HepG2 (cell line): ENCODE data around the gene PC. TPM values are rescaled to one million over a fixed set of nuclear protein-coding genes. Genes with fewer than 3 reads are reported as not detected.
A peak's percentile ranks its signal among the peaks of the same experiment; 100 is the strongest.

Experiments
- BORCS8-MEF2B ChIP-seq: sonication (generic); formaldehyde crosslinking; IDR thresholded peaks from 2 replicates; pipeline ENCODE4 v1.8.0; 2022; ENCODE audit warnings: mild to moderate bottlenecking, missing genetic modification reagents
- FOXK1 ChIP-seq: sonication (generic); formaldehyde crosslinking; IDR thresholded peaks from 2 replicates; pipeline ENCODE4 v1.4.0; 2020; ENCODE audit warnings: low read depth, missing genetic modification reagents, borderline replicate concordance
- FOXP1 ChIP-seq, 2 experiments: fragments of 450-650 bp in 1 of 2; IDR thresholded peaks; 2 replicates each; pipeline ENCODE4 v1.6.1; 2017 to 2018; ENCODE audit warnings: antibody characterized with exemption in 1 of 2
- ISL2 ChIP-seq: sonication (generic); formaldehyde crosslinking; IDR thresholded peaks from 2 replicates; pipeline ENCODE4 v1.5.0; 2020; ENCODE audit warnings: missing genetic modification reagents
- KDM6A ChIP-seq: IDR thresholded peaks from 2 replicates; pipeline ENCODE4 v1.6.1; 2016; ENCODE audit warnings: low read depth
- LCORL ChIP-seq, 2 experiments: fragments of 450-650 bp in 1 of 2; sonication (generic) in 1 of 2; formaldehyde crosslinking in 1 of 2; IDR thresholded peaks; 2 replicates each; pipeline versions ENCODE4 v1.5.0 to v1.6.1; 2017 to 2020; ENCODE audit warnings: antibody characterized with exemption in 1 of 2, missing genetic modification reagents in 1 of 2
- NCOA5 ChIP-seq: sonication (generic); formaldehyde crosslinking; IDR thresholded peaks from 2 replicates; pipeline ENCODE4 v1.4.0; 2020; ENCODE audit warnings: missing genetic modification reagents
- NFE2L1 ChIP-seq: sonication (generic); formaldehyde crosslinking; IDR thresholded peaks from 2 replicates; pipeline ENCODE4 v1.4.0; 2020; ENCODE audit warnings: missing genetic modification reagents, mild to moderate bottlenecking, borderline replicate concordance
- SCMH1 ChIP-seq: sonication (generic); formaldehyde crosslinking; IDR thresholded peaks from 2 replicates; pipeline ENCODE4 v1.9.0; 2021; ENCODE audit warnings: missing genetic modification reagents, mild to moderate bottlenecking, borderline replicate concordance
- TOE1 ChIP-seq: sonication (generic); formaldehyde crosslinking; IDR thresholded peaks from 2 replicates; pipeline ENCODE4 v1.4.0; 2020; ENCODE audit warnings: mild to moderate bottlenecking, missing genetic modification reagents
- ZC3H4 ChIP-seq: sonication (generic); formaldehyde crosslinking; IDR thresholded peaks from 2 replicates; pipeline ENCODE4 v1.4.0; 2020; ENCODE audit warnings: missing genetic modification reagents, borderline replicate concordance
- ZNF263 ChIP-seq: sonication (generic); formaldehyde crosslinking; IDR thresholded peaks from 2 replicates; pipeline ENCODE4 v1.4.0; 2020; ENCODE audit warnings: missing genetic modification reagents
- ZNF264 ChIP-seq: sonication (generic); formaldehyde crosslinking; IDR thresholded peaks from 2 replicates; pipeline ENCODE4 v1.4.0; 2020; ENCODE audit warnings: missing genetic modification reagents
- ZNF326 ChIP-seq: sonication (generic); formaldehyde crosslinking; IDR thresholded peaks from 2 replicates; pipeline ENCODE4 v1.4.0; 2020; ENCODE audit warnings: missing genetic modification reagents, borderline replicate concordance
- ZNF749 ChIP-seq: sonication (generic); formaldehyde crosslinking; IDR thresholded peaks from 2 replicates; pipeline ENCODE4 v1.8.0; 2022; ENCODE audit warnings: mild to moderate bottlenecking, missing genetic modification reagents, moderate library complexity, borderline replicate concordance
- ZNF850 ChIP-seq: sonication (generic); formaldehyde crosslinking; conservative IDR thresholded peaks from 2 replicates; pipeline ENCODE4 v1.9.0; 2021; ENCODE audit warnings: mild to moderate bottlenecking, missing genetic modification reagents
- polyA plus RNA-seq, 8 experiments: library from polyadenylated mRNA; depleted of rRNA in 3 of 8; stranded (reverse) in 7 of 8; unstranded in 1 of 8; fragments of >200 nt; fragmentation: Illumina TruSeq in 4 of 8; extraction: Trizol in 4 of 8; gene quantifications; 2 replicates each; pipeline versions ENCODE4 v1.2.1 to v1.2.3, GENCODE V29; 2011 to 2016; ENCODE audit warnings: low read depth in 4 of 8, missing spikeins in 1 of 8, mixed read lengths in 1 of 8; ENCODE audit not compliant: insufficient read depth in 1 of 8
- total RNA-seq, 5 experiments: library from RNA; depleted of rRNA; stranded (reverse); fragments of >200 nt; fragmentation: Illumina TruSeq; extraction: Trizol; gene quantifications; 2 replicates each; pipeline ENCODE4 v1.2.3, GENCODE V29; 2016; ENCODE audit warnings: low read depth in 1 of 5
- TF ChIP-seq, protein P1 (sequence below): sonication (generic); formaldehyde crosslinking; IDR thresholded peaks from 2 replicates; pipeline ENCODE4 v1.5.0; 2020; ENCODE audit warnings: missing genetic modification reagents, mild to moderate bottlenecking, borderline replicate concordance
- TF ChIP-seq, protein P2 (sequence below): sonication (generic); formaldehyde crosslinking; IDR thresholded peaks from 2 replicates; pipeline ENCODE4 v1.5.1; 2020; ENCODE audit warnings: mild to moderate bottlenecking, missing genetic modification reagents, moderate library complexity
- TF ChIP-seq, protein P3 (sequence below): sonication (generic); formaldehyde crosslinking; IDR thresholded peaks from 2 replicates; pipeline ENCODE4 v1.4.0; 2020; ENCODE audit warnings: mild to moderate bottlenecking, missing genetic modification reagents, borderline replicate concordance
- TF ChIP-seq, protein P4 (sequence below): sonication (generic); formaldehyde crosslinking; IDR thresholded peaks from 2 replicates; pipeline ENCODE4 v1.4.0; 2020; ENCODE audit warnings: missing genetic modification reagents

The PC gene
- total and polyA plus RNA-seq, 2 of the 13 experiments (the other 11 are each of a cell fraction or from before 2014, with no cell fraction given) = 29.0 to 39.0 TPM

DNA sequence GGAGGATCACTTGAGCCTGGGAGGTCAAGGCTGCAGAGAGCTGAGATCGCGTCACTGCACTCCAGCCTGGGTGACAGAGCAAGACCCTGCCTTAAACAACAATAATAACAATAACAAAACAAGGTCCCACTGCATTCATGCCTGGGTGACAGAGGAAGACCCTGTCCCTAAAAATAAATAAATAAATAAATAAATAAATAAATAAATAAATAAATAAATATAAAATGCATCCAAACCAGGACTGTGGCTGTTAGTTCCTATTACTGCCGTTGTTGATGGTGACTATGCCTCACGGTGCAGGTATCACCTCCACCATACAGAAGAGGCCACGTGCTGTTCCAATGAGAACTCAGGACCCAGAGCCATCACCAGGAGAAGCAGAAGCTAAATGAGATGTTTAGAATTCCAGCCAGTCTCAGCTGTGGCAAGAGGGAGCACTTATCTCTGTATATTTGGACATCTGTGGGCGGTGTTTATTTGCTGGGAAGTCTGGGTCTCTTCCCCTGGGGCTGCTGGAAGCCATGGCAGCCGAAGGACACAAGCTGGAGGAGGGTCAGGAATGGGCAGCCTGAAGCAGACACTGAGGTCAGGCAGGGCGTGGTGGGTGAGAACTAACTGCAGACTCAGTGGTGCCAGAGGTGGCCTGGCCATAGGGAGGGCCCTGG is 38.6 kb upstream of the PC start (continued):
- TF ChIP-seq ZNF850 (CRISPR knock-in tag) (no peak), NFE2L1 (CRISPR knock-in tag) (no peak), KDM6A (CRISPR knock-in tag) (no peak), ZNF326 (no peak), ZC3H4 (CRISPR knock-in tag) (no peak), LCORL (IDR thresholded peaks at IDR 0.05) (no peak), LCORL (CRISPR knock-in tag; IDR thresholded peaks at IDR 0.05) (0 out of 2 replicates have a peak, but pooled peaks have one; percentile 46), BORCS8-MEF2B (no peak), FOXP1 (IDR thresholded peaks at IDR 0.05) (no peak), FOXP1 (CRISPR knock-in tag; IDR thresholded peaks at IDR 0.05) (peak; percentile 49; the same call in 1 of the 2 replicates), ZNF749 (CRISPR knock-in tag) (no peak), TOE1 (CRISPR knock-in tag) (no peak), ZNF264 (no peak), FOXK1 (CRISPR knock-in tag) (0 out of 2 replicates have a peak, but pooled peaks have one; percentile 31), SCMH1 (no peak), NCOA5 (no peak), ZNF263 (peak; percentile 94), ISL2 (peak; percentile 59)
- TF ChIP-seq, protein P1, sequence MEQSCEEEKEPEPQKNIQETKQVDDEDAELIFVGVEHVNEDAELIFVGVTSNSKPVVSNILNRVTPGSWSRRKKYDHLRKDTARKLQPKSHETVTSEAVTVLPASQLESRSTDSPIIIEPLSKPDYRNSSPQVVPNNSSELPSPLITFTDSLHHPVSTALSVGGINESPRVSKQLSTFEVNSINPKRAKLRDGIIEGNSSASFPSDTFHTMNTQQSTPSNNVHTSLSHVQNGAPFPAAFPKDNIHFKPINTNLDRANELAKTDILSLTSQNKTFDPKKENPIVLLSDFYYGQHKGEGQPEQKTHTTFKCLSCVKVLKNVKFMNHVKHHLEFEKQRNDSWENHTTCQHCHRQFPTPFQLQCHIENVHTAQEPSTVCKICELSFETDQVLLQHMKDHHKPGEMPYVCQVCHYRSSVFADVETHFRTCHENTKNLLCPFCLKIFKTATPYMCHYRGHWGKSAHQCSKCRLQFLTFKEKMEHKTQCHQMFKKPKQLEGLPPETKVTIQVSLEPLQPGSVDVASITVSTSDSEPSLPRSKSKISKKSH (CRISPR knock-in tag) = no peak
- TF ChIP-seq, protein P2, sequence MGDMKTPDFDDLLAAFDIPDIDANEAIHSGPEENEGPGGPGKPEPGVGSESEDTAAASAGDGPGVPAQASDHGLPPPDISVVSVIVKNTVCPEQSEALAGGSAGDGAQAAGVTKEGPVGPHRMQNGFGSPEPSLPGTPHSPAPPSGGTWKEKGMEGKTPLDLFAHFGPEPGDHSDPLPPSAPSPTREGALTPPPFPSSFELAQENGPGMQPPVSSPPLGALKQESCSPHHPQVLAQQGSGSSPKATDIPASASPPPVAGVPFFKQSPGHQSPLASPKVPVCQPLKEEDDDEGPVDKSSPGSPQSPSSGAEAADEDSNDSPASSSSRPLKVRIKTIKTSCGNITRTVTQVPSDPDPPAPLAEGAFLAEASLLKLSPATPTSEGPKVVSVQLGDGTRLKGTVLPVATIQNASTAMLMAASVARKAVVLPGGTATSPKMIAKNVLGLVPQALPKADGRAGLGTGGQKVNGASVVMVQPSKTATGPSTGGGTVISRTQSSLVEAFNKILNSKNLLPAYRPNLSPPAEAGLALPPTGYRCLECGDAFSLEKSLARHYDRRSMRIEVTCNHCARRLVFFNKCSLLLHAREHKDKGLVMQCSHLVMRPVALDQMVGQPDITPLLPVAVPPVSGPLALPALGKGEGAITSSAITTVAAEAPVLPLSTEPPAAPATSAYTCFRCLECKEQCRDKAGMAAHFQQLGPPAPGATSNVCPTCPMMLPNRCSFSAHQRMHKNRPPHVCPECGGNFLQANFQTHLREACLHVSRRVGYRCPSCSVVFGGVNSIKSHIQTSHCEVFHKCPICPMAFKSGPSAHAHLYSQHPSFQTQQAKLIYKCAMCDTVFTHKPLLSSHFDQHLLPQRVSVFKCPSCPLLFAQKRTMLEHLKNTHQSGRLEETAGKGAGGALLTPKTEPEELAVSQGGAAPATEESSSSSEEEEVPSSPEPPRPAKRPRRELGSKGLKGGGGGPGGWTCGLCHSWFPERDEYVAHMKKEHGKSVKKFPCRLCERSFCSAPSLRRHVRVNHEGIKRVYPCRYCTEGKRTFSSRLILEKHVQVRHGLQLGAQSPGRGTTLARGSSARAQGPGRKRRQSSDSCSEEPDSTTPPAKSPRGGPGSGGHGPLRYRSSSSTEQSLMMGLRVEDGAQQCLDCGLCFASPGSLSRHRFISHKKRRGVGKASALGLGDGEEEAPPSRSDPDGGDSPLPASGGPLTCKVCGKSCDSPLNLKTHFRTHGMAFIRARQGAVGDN (CRISPR knock-in tag) = peak; percentile 50
- TF ChIP-seq, protein P3, sequence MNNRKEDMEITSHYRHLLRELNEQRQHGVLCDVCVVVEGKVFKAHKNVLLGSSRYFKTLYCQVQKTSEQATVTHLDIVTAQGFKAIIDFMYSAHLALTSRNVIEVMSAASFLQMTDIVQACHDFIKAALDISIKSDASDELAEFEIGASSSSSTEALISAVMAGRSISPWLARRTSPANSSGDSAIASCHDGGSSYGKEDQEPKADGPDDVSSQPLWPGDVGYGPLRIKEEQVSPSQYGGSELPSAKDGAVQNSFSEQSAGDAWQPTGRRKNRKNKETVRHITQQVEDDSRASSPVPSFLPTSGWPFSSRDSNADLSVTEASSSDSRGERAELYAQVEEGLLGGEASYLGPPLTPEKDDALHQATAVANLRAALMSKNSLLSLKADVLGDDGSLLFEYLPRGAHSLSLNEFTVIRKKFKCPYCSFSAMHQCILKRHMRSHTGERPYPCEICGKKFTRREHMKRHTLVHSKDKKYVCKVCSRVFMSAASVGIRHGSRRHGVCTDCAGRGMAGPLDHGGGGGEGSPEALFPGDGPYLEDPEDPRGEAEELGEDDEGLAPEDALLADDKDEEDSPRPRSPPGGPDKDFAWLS (CRISPR knock-in tag) = no peak
- TF ChIP-seq, protein P4, sequence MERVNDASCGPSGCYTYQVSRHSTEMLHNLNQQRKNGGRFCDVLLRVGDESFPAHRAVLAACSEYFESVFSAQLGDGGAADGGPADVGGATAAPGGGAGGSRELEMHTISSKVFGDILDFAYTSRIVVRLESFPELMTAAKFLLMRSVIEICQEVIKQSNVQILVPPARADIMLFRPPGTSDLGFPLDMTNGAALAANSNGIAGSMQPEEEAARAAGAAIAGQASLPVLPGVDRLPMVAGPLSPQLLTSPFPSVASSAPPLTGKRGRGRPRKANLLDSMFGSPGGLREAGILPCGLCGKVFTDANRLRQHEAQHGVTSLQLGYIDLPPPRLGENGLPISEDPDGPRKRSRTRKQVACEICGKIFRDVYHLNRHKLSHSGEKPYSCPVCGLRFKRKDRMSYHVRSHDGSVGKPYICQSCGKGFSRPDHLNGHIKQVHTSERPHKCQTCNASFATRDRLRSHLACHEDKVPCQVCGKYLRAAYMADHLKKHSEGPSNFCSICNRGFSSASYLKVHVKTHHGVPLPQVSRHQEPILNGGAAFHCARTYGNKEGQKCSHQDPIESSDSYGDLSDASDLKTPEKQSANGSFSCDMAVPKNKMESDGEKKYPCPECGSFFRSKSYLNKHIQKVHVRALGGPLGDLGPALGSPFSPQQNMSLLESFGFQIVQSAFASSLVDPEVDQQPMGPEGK (CRISPR knock-in tag) = peak; percentile 45; the same call in 1 of the 2 replicates
